Liver (tissue), 9 donors: ENCODE measurements around the gene VSNL1. TPM values are rescaled to one million over a fixed set of nuclear protein-coding genes. Genes with fewer than 3 reads are reported as not detected.

Source experiments
- DNase-seq: peaks from one replicate; pipeline ENCODE4 v3.0.0-alpha.2; 2017; ENCODE audit warnings: low spot score
- H3K27ac ChIP-seq, 2 donors: one replicate each; pipeline ENCODE4 v1.7.0; 2013; ENCODE audit warnings: inconsistent platforms in 2 of 2, low read length in 2 of 2, control low read depth in 1 of 2, low read depth in 1 of 2, mild to moderate bottlenecking in 1 of 2
- H3K27me3 ChIP-seq, 4 donors: one replicate each; pipeline versions ENCODE4 v1.6.1 to v1.7.0; 2013; ENCODE audit warnings: low read length in 3 of 4, inconsistent platforms in 1 of 4, mild to moderate bottlenecking in 1 of 4, moderate library complexity in 1 of 4; ENCODE audit not compliant: control insufficient read depth in 4 of 4, insufficient read depth in 4 of 4
- H3K36me3 ChIP-seq, 4 donors: one replicate each; pipeline versions ENCODE4 v1.6.1 to v1.7.0; 2013; ENCODE audit warnings: low read length in 3 of 4, mild to moderate bottlenecking in 3 of 4, low read depth in 1 of 4, moderate library complexity in 1 of 4; ENCODE audit not compliant: control insufficient read depth in 4 of 4, insufficient read depth in 3 of 4
- H3K4me1 ChIP-seq, 4 donors: one replicate each; pipeline versions ENCODE4 v1.6.1 to v1.7.0; 2013; ENCODE audit warnings: low read length in 3 of 4, mild to moderate bottlenecking in 3 of 4, moderate library complexity in 1 of 4; ENCODE audit not compliant: control insufficient read depth in 4 of 4, insufficient read depth in 4 of 4
- H3K4me3 ChIP-seq, 3 donors: one replicate each; pipeline versions ENCODE4 v1.6.1 to v1.7.0; 2013; ENCODE audit warnings: low read length in 3 of 3, control low read depth in 1 of 3, low read depth in 1 of 3, mild to moderate bottlenecking in 1 of 3
- H3K9ac ChIP-seq, 2 donors: one replicate each; pipeline ENCODE4 v1.7.0; 2013; ENCODE audit warnings: low read length in 2 of 2, mild to moderate bottlenecking in 2 of 2, moderate library complexity in 2 of 2, control low read depth in 1 of 2, low read depth in 1 of 2
- H3K9me3 ChIP-seq, 4 donors: one replicate each; pipeline versions ENCODE4 v1.6.1 to v1.7.0; 2013; ENCODE audit warnings: low read length in 3 of 4; ENCODE audit not compliant: control insufficient read depth in 4 of 4
- ATF3 ChIP-seq: IDR thresholded peaks from 2 replicates; pipeline ENCODE4 v1.6.1; 2016; ENCODE audit warnings: antibody characterized with exemption
- CTCF ChIP-seq: fragments of 150-350 bp; IDR thresholded peaks from 2 replicates; pipeline ENCODE4 v1.5.1; 2017; ENCODE audit warnings: improper control_type of control experiment, low read depth, low read length; ENCODE audit not compliant: missing input control
- EGR1 ChIP-seq, 2 donors: IDR thresholded peaks; 2 replicates each; pipeline ENCODE4 v1.6.1; 2016 to 2018; ENCODE audit warnings: antibody characterized with exemption in 2 of 2, low read depth in 2 of 2
- FOXA1 ChIP-seq: IDR thresholded peaks from 2 replicates; pipeline ENCODE4 v1.6.1; 2016; ENCODE audit warnings: antibody characterized with exemption
- FOXA2 ChIP-seq: IDR thresholded peaks from 2 replicates; pipeline ENCODE4 v1.6.1; 2016; ENCODE audit warnings: antibody characterized with exemption
- GABPA ChIP-seq, 2 donors: IDR thresholded peaks in 1 of 2; conservative IDR thresholded peaks in 1 of 2; 2 replicates each; pipeline ENCODE4 v1.6.1; 2016; ENCODE audit warnings: antibody characterized with exemption in 2 of 2, mild to moderate bottlenecking in 1 of 2, moderate library complexity in 1 of 2
- JUND ChIP-seq, 2 donors: IDR thresholded peaks; 2 replicates each; pipeline ENCODE4 v1.6.1; 2016; ENCODE audit warnings: antibody characterized with exemption in 2 of 2
- NR2F2 ChIP-seq: IDR thresholded peaks from 2 replicates; pipeline ENCODE4 v1.6.1; 2016; ENCODE audit warnings: antibody characterized with exemption
- RAD21 ChIP-seq, 2 donors: IDR thresholded peaks; 2 replicates each; pipeline ENCODE4 v1.6.1; 2016; ENCODE audit warnings: antibody characterized with exemption in 2 of 2, mild to moderate bottlenecking in 2 of 2
- REST ChIP-seq: IDR thresholded peaks from 2 replicates; pipeline ENCODE4 v1.6.1; 2016; ENCODE audit warnings: antibody characterized with exemption, mild to moderate bottlenecking
- RXRA ChIP-seq, 2 donors: IDR thresholded peaks; 2 replicates each; pipeline ENCODE4 v1.6.1; 2017 to 2018; ENCODE audit warnings: antibody characterized with exemption in 2 of 2, mild to moderate bottlenecking in 1 of 2
- SP1 ChIP-seq: IDR thresholded peaks from 2 replicates; pipeline ENCODE4 v1.6.1; 2018; ENCODE audit warnings: antibody characterized with exemption, mild to moderate bottlenecking
- TAF1 ChIP-seq: conservative IDR thresholded peaks from 2 replicates; pipeline ENCODE4 v1.6.1; 2016; ENCODE audit warnings: antibody characterized with exemption, mild to moderate bottlenecking
- YY1 ChIP-seq: IDR thresholded peaks from 2 replicates; pipeline ENCODE4 v1.6.1; 2016; ENCODE audit warnings: antibody characterized with exemption, mild to moderate bottlenecking
- ZBTB33 ChIP-seq: IDR thresholded peaks from 2 replicates; pipeline ENCODE4 v1.6.1; 2016; ENCODE audit warnings: antibody characterized with exemption
- WGBS: extraction: QIAGEN DNeasy Blood & Tissue Kit; methylation state at CpG from one replicate; pipeline ENCODE4 v1.1.7; 2013; 5-methylcytosine and 5-hydroxymethylcytosine counted together
- polyA plus RNA-seq, 2 donors: library from polyadenylated mRNA; stranded (reverse) in 1 of 2; unstranded in 1 of 2; fragments of 200-250 nt in 1 of 2; fragments of >200 nt in 1 of 2; fragmentation: Nextera tagmentation in 1 of 2; extraction: Ambion mirVana in 1 of 2; gene quantifications; one replicate each; pipeline versions ENCODE4 v1.2.1 to v1.2.3, GENCODE V29; 2013 to 2015
- total RNA-seq, 2 donors: library from RNA; depleted of rRNA; stranded (reverse); fragments of >200 nt; gene quantifications; one replicate each; pipeline ENCODE4 v1.2.3, GENCODE V29; 2014
- donor health status: healthy.
- donor health status: healthy.
- donor health status: healthy.
- donor health status: healthy.
- donor health status: healthy.

Gene VSNL1
- total and polyA plus RNA-seq, 4 donors, result 2.2 to 32.9 (median 6.3) TPM

- TF ChIP-seq FOXA1 (no peak), FOXA2 (no peak), YY1 (no peak), ZBTB33 (no peak), NR2F2 (no peak), JUND (IDR thresholded peaks at IDR 0.05) (no peak), RXRA (IDR thresholded peaks at IDR 0.05) (no peak), EGR1 (IDR thresholded peaks at IDR 0.05; ENCODE audit: low read depth in 2 of 2) (no peak), SP1 (no peak), CTCF (no peak)
- Histone ChIP-seq H3K4me1 (no peaks in the 10 kb centered on the region), H3K9me3 (no peaks in the 10 kb centered on the region), H3K27ac (no peak overlapping the region), H3K27me3 (no peaks in the 10 kb centered on the region), H3K9ac (no peak overlapping the region), H3K4me3 (no peak overlapping the region), H3K36me3 (no peaks in the 10 kb centered on the region)
- 75% methylated on average over 1 of the region's 1 CpG for WGBS
- no peak for DNase-seq
These were observed 31.2 kb downstream of the VSNL1 start for GRCh38 chr2:17571681-17572080.

GRCh38 chr2:17573085-17573803 lies 32.7 kb downstream of the VSNL1 start:
- no peaks in the 10 kb centered on the region for H3K9me3 ChIP-seq
- 55% methylated on average over 3 of the region's 3 CpGs for WGBS

More at GRCh38 chr2:17573085-17573803, 32.7 kb downstream of the VSNL1 start:
- H3K27me3 ChIP-seq, result no peaks in the 10 kb centered on the region
- DNase-seq, result no peak
- H3K9ac ChIP-seq, result no peak overlapping the region
- no peak overlapping the region for H3K4me3 ChIP-seq
- H3K36me3 ChIP-seq, result no peaks in the 10 kb centered on the region
- H3K27ac ChIP-seq, result no peak overlapping the region
- TF ChIP-seq TAF1 (no peak), ATF3 (no peak), REST (no peak), CTCF (peak; percentile 51), ZBTB33 (no peak), YY1 (no peak), EGR1 (IDR thresholded peaks at IDR 0.05; ENCODE audit: low read depth in 2 of 2) (no peak), GABPA (IDR thresholded peaks at IDR 0.05 in 1 of 2, conservative IDR thresholded peaks at IDR 0.05 in 1 of 2) (no peak), SP1 (no peak), FOXA1 (no peak), RAD21 (IDR thresholded peaks at IDR 0.05) (peak; percentile 86), RXRA (IDR thresholded peaks at IDR 0.05) (no peak)
- no peaks in the 10 kb centered on the region for H3K4me1 ChIP-seq
